Upper lobe of right lung (tissue), 1 donor: ENCODE data around the gene MDM2. TPM values are rescaled to one million over a fixed set of nuclear protein-coding genes. Genes with fewer than 3 reads are reported as not detected.

Experiments
- ATAC-seq: fragments of 200-7000 bp; cut with Tn5 transposase; one replicate; pipeline ENCODE4 v1.9.1; 2020; ENCODE audit warnings: mild to moderate bottlenecking, moderate library complexity
- DNase-seq: peaks from one replicate; pipeline ENCODE4 v3.0.0-alpha.2; 2020
- H3K27ac ChIP-seq: fragments of 200-600 bp; one replicate; pipeline ENCODE4 v1.8.0; 2022
- H3K27me3 ChIP-seq: fragments of 200-600 bp; one replicate; pipeline ENCODE4 v1.8.0; 2022; ENCODE audit warnings: mild to moderate bottlenecking
- H3K36me3 ChIP-seq: fragments of 200-600 bp; one replicate; pipeline ENCODE4 v1.8.0; 2022
- H3K4me1 ChIP-seq: fragments of 200-600 bp; one replicate; pipeline ENCODE4 v1.8.0; 2022
- H3K4me3 ChIP-seq: fragments of 200-600 bp; one replicate; pipeline ENCODE4 v1.8.0; 2022; ENCODE audit warnings: mild to moderate bottlenecking
- H3K9me3 ChIP-seq: fragments of 200-600 bp; one replicate; pipeline ENCODE4 v1.8.0; 2022
- CTCF ChIP-seq: fragments of 200-600 bp; IDR thresholded peaks from one replicate; pipeline ENCODE4 v1.8.0; 2022; ENCODE audit warnings: antibody characterized with exemption
- intact Hi-C: fragments of 100-400 bp; cut with DNase I; formaldehyde crosslinking; loops from one replicate; pipeline ENCODE4 v1.11.0; 2022
- total RNA-seq: library from RNA; stranded (reverse); fragmentation: NEBNext Ultra II Directional; extraction: Animal tissue kit (Norgen Biotek cat#: 25700); gene quantifications from one replicate; pipeline ENCODE4 v1.2.1, GENCODE V29; 2021
- donor health status: DM: no; HTN: yes; CAD: no; lungs with severe emphysema.

The MDM2 gene
- total RNA-seq, 1 donor from 2014 or later, result 198 TPM

GRCh38 chr12:68870011-68870410, 62.0 kb downstream of the MDM2 start:
- H3K36me3 ChIP-seq, result peaks cover 66% of the 10 kb centered on the region
- H3K27me3 ChIP-seq, result no peaks in the 10 kb centered on the region
- ATAC-seq (no peak), DNase-seq (no peak)
- no peaks in the 10 kb centered on the region for H3K9me3 ChIP-seq
- no peaks in the 10 kb centered on the region for H3K4me1 ChIP-seq
- H3K27ac ChIP-seq, result no peak overlapping the region
- no peak for TF ChIP-seq CTCF
- H3K4me3 ChIP-seq, result no peak overlapping the region
- intact Hi-C loops, result no loop called here

- no peak for DNase-seq
These were observed 62.5 kb downstream of the MDM2 start for GRCh38 chr12:68870443-68870842.

GRCh38 chr12:68871396-68871795, 63.4 kb downstream of the MDM2 start:
- no peak for DNase-seq
- peaks cover 58% of the 10 kb centered on the region for H3K36me3 ChIP-seq
- H3K4me3 ChIP-seq, result no peak overlapping the region
- no peak overlapping the region for H3K27ac ChIP-seq
- intact Hi-C loops, result no loop called here
- ATAC-seq, result no peak
- no peak for TF ChIP-seq CTCF
- H3K27me3 ChIP-seq, result no peaks in the 10 kb centered on the region
- H3K4me1 ChIP-seq, result no peaks in the 10 kb centered on the region
- no peaks in the 10 kb centered on the region for H3K9me3 ChIP-seq

More at GRCh38 chr12:68870443-68870842, 62.5 kb downstream of the MDM2 start:
- no peak overlapping the region for H3K27ac ChIP-seq
- no peaks in the 10 kb centered on the region for H3K9me3 ChIP-seq
- no peak for TF ChIP-seq CTCF
- intact Hi-C loops, result no loop called here
- H3K4me1 ChIP-seq, result no peaks in the 10 kb centered on the region
- no peak overlapping the region for H3K4me3 ChIP-seq
- peaks cover 67% of the 10 kb centered on the region for H3K36me3 ChIP-seq
- no peak for ATAC-seq
- no peaks in the 10 kb centered on the region for H3K27me3 ChIP-seq

- intact Hi-C loops, result no loop called here
- Histone ChIP-seq H3K4me3 (no peak overlapping the region), H3K27ac (no peak overlapping the region), H3K36me3 (peaks cover 54% of the 10 kb centered on the region), H3K4me1 (no peaks in the 10 kb centered on the region), H3K27me3 (no peaks in the 10 kb centered on the region), H3K9me3 (no peaks in the 10 kb centered on the region)
- peak; percentile 16 for TF ChIP-seq CTCF
- no peak for DNase-seq
- ATAC-seq, result peak; percentile 40
These were observed 63.9 kb downstream of the MDM2 start for GRCh38 chr12:68871921-68872320.

GRCh38 chr12:68873316-68873715, 65.3 kb downstream of the MDM2 start:
- peaks cover 47% of the 10 kb centered on the region for H3K36me3 ChIP-seq
- H3K27me3 ChIP-seq, result no peaks in the 10 kb centered on the region
- H3K4me3 ChIP-seq, result no peak overlapping the region
- H3K4me1 ChIP-seq, result no peaks in the 10 kb centered on the region
- intact Hi-C loops, result no loop called here
- no peak for DNase-seq
- no peaks in the 10 kb centered on the region for H3K9me3 ChIP-seq
- no peak overlapping the region for H3K27ac ChIP-seq
- no peak for ATAC-seq
- TF ChIP-seq CTCF, result no peak

- DNase-seq, result no peak
- Histone ChIP-seq H3K4me1 (no peaks in the 10 kb centered on the region), H3K9me3 (no peaks in the 10 kb centered on the region), H3K27ac (no peak overlapping the region), H3K27me3 (no peaks in the 10 kb centered on the region), H3K4me3 (no peak overlapping the region), H3K36me3 (peaks cover 22% of the 10 kb centered on the region)
- intact Hi-C loops, result no loop called here
- no peak for TF ChIP-seq CTCF
- no peak for ATAC-seq
These were observed 68.5 kb downstream of the MDM2 start for GRCh38 chr12:68876461-68876860.
